Measurements from ENCODE around the gene UBL4A.

UBL4A gene

GRCh38 chrX:154481911-154482601 lies 4.4 kb downstream of the UBL4A start:
- no peak for DNase-seq (ENCODE audit: low spot score)

GRCh38 chrX:154481195-154481594 lies 5.2 kb downstream of the UBL4A start:
- DNase-seq (ENCODE audit: low spot score): no peak

GRCh38 chrX:154478728-154479622 lies 7.4 kb downstream of the UBL4A start, which contains the start of gene LAGE3:
Gene LAGE3, minus strand, starts transcription at chrX:154479281. Its CDS starts 366 bp downstream, at chrX:154478915.
- peak; percentile 93 for DNase-seq (ENCODE audit: low spot score)

DNA sequence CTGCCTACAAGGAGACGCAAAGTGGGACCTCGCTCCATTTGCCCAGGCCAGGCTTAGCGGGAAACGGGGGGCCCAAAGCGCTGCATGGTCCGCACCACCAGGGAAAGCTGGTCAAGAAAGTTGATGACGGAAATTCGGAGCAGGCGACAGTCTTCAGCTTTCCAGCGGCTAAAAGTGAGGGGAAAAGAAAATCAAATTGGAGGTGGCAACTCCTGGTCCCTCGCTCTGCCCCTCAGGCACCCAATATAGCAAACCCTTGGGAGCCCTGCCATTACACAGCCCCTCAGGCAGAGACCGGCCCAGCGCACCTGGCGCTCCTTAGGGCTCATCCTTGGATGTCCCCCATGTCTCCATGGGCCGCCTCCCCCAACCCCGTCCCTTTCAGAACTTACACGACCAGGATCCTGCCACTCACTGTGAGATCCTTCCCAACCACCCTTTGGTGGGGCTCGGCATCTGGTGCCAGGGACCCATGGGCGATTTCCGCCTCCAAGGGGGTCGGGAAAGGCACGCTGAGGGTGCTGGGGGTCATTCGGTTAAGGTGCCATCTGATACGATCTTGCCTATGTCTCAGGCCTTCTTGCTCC lies 8.4 kb downstream of the UBL4A start:
- DNase-seq (ENCODE audit: low spot score): no peak

DNA sequence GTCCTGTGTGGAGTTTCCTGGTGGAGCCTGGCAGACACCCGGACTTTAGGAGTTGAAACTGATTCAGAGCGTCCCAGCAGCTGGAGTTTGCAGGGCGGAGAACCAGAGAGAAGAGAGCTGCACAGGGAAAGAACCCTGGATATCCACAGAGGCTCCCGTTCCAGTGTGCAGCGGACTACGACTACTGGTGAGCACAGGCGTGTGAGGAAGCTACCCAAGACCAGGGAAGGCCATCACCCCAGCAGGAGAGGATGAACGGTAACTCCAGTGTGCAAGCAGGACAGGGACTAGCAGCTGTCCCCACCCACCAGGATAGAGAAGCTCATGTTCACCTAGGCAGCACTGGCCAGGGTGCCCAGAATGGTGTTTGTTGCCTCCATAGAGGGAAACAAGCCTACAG lies 9.6 kb downstream of the UBL4A start:
- DNase-seq (ENCODE audit: low spot score): no peak

GRCh38 chrX:154473683-154474082 lies 12.7 kb downstream of the UBL4A start:
- no peak for DNase-seq (ENCODE audit: low spot score)

GRCh38 chrX:154472685-154473632 lies 13.5 kb downstream of the UBL4A start:
- DNase-seq (ENCODE audit: low spot score): no peak

- DNase-seq (ENCODE audit: low spot score): no peak
These were observed 14.4 kb downstream of the UBL4A start for GRCh38 chrX:154471839-154472684.

DNA sequence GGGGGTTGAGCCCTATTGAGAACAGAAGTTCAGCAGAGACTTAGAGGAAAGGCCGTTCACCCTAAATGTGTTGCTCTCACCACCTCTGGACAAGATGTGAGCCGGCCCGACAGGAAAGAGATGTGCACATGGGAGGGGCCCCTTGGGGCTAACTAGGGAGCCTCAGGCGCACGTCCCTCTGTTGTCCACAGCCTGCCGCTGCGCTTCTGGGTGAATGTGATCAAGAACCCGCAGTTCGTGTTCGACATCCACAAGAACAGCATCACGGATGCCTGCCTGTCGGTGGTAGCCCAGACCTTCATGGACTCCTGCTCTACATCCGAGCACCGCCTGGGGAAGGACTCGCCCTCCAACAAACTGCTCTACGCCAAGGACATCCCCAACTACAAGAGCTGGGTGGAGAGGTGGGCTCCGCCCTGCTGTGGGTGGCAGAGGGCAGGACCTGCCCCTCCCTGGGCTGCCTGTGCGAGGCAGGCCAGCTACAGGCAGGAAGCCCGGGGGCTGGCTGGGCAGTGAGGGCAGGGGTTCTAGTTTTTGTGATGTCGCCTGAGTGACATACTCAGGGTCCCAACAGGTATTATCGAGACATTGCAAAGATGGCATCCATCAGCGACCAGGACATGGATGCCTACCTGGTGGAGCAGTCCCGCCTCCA lies 15.4 kb downstream of the UBL4A start:
- DNase-seq (ENCODE audit: low spot score): no peak

DNA sequence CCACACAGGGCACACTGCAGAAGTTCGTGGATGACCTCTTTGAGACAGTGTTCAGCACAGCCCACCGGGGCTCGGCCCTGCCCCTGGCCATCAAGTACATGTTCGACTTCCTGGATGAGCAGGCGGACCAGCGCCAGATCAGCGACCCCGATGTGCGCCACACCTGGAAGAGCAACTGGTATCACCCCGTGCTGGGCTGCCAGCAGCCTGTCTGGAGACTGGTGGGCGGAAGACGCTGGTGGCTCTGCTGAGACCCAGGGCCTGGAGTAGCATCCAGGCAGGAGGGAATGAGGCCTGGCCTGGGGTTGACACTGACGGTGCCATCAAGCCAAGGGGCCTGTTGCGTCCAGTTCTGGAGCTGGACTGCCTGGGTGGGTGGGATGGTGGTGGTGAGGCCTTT lies 16.0 kb downstream of the UBL4A start:
- no peak for DNase-seq (ENCODE audit: low spot score)

DNA sequence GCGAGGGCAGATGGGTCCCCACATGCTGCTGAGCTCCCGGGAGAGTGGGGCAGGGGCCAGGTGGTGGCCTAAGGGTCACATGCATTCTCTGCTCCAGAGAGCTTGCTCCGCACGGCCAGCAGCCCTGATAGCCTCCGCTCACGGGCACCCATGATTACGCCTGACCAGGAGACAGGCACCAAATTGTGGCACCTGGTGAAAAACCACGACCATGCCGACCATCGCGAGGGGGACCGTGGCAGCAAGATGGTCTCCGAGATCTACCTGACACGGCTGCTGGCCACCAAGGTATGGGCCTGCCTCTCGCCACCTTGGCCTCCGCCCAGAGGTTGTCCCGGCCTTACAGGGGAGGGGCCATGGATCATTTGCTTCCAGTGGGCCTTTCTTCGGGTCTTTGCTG lies 16.5 kb downstream of the UBL4A start:
- no peak for DNase-seq (ENCODE audit: low spot score)

DNA sequence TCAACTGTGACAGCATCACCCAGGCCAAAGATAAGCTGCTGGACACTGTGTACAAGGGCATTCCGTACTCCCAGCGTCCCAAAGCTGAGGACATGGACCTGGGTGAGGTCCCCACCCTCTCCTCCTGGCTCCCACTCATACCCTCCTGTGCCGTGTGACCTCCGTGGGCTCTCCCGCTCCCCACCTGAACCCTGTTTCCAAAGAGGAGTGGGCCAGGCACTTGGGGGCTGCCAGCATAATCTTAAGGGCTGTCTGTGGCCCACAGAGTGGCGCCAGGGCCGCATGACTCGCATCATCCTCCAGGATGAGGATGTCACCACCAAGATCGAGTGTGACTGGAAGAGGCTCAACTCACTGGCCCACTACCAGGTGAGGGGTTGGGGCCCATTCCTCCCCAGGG lies 17.3 kb downstream of the UBL4A start:
- no peak for DNase-seq (ENCODE audit: low spot score)

DNA sequence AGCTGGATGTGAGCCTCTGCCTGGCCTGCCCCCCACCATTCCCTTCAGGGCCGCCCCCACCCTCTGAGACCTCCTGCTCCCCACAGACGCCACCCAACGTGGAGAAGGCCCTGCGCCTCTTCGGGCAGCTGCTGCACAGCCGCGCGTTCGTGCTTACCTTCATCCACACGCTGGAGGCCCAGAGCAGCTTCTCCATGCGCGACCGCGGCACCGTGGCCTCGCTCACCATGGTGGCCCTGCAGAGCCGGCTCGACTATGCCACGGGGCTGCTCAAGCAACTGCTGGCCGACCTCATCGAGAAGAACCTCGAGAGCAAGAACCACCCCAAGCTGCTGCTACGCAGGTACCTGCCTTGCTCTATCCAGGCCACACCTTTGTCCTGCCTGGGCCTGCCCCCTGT lies 18.2 kb downstream of the UBL4A start:
- no peak for DNase-seq (ENCODE audit: low spot score)

GRCh38 chrX:154467556-154467955 lies 18.9 kb downstream of the UBL4A start:
- DNase-seq (ENCODE audit: low spot score): no peak

DNA sequence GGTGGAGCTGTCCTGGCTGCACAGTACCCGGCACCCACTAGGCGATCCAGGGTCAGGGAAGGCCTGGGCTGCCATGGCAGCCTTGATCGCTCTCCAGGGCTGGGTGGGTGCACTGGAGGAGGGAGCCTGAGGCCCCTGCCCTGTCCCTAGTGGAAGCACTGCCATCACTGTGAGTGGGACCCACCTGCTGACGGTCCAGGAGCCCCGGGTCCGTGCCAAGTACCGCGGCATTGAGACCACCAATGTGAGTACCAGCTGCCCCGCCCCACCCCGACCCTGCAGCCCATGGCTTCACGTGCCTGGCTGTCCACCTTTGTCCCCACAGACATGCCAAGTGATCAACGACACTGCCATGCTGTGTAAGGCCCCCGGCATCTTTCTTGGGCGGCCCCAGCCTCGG lies 19.5 kb downstream of the UBL4A start:
- DNase-seq (ENCODE audit: low spot score): no peak

DNA sequence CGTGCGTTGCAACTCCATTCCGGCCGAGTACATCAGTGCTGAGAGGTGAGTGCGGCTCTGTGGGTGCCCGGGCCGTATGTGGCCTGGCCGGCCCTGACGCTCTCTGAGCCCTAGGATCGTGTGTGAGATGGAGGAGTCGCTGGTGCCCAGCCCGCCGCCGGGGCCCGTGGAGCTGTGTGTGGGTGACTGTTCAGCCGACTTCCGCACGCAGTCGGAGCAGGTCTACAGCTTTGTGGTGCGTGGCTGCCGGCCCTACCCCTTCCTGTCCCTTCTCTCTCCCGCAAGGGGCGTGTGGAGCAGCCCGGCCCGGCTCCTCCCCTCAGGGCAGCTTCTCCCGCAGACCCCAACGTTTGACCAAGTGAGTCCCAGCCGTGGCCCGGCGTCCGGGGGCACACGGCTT lies 20.4 kb downstream of the UBL4A start:
- DNase-seq (ENCODE audit: low spot score): no peak

- DNase-seq (ENCODE audit: low spot score): no peak
These were observed 20.8 kb downstream of the UBL4A start for GRCh38 chrX:154465601-154466000.

DNA sequence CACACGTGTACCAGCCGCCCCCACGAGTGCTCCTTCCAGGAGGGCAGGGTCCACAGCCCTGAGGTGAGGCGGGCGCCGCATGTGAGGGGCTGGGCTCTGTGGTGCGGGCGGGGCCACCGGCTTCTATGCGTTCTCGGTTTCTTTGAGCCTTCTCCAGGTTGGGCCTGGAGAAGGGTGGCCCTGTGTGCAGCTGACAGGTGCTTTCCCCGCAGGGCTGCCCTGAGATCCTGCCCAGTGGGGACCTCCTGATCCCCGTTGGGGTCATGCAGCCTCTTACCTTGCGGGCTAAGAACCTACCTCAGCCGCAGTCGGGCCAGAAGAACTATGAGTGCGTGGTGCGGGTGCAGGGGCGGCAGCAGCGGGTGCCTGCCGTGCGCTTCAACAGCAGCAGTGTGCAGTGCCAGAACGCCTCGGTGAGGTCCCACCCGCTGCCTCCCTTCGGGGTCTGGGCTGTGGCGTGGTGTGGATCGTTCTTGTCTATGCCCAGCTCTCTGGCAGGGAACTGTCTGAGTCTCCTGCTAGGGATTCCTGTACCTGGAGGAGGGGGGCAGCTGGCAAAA lies 21.5 kb downstream of the UBL4A start:
- DNase-seq (ENCODE audit: low spot score): no peak

DNA sequence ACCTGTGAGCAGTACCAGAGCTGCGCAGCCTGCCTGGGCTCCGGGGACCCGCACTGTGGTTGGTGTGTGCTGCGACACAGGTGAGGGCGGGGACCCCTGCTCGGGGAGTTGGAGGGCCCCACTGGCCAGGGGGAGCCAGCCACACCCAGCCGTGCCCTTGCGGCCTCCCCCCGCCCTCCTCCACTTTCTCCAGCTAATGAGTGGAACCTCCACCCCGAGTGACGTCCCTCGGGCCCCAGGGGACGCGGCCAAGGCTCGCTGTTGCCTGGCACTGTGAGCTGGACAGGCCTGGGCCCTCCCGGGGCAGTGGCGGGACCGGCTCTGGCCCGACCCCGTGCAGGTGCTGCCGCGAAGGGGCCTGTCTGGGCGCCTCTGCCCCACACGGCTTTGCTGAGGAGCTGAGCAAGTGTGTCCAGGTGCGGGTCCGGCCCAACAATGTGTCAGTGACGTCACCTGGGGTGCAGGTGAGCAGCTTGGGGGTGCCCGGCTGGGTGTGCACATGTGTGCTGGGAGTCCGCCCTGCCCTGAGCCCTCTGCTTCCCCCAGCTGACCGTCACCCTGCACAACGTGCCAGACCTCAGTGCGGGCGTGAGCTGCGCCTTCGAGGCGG lies 22.7 kb downstream of the UBL4A start:
- no peak for DNase-seq (ENCODE audit: low spot score)

- no peak for DNase-seq (ENCODE audit: low spot score)
These were observed 24.0 kb downstream of the UBL4A start for GRCh38 chrX:154462396-154462795.
